Neural progenitor cell (in vitro differentiated cells): Measurements from ENCODE around the gene GALNT7.

Experiments
- CTCF ChIP-seq: fragments of 200-600 bp; sonication (generic); IDR thresholded peaks from 2 replicates; pipeline ENCODE4 v1.5.1; 2017; ENCODE audit warnings: antibody characterized with exemption, mild to moderate bottlenecking
- EZH2 ChIP-seq: fragments of 200-600 bp; sonication (generic); IDR thresholded peaks from 2 replicates; pipeline ENCODE4 v1.6.1; 2017; ENCODE audit warnings: antibody characterized with exemption, mild to moderate bottlenecking, moderate library complexity

GRCh38 chr4:173277340-173277739 is 108.7 kb downstream of the GALNT7 start:
- TF ChIP-seq CTCF (no peak), EZH2 (no peak)
